Prostate gland (tissue), 2 donors: Measurements from ENCODE around the gene MIA. TPM values are rescaled to one million over a fixed set of nuclear protein-coding genes. Genes with fewer than 3 reads are reported as not detected.

Source experiments
- DNase-seq: peaks from one replicate; pipeline ENCODE4 v3.0.0-alpha.2; 2019; ENCODE audit warnings: low spot score
- H3K27ac ChIP-seq, 2 donors: fragments of 200-600 bp; sonication (generic); 2 replicates each; pipeline ENCODE4 v1.5.1; 2017 to 2019
- H3K27me3 ChIP-seq: fragments of 200-600 bp; sonication (generic); replicated peaks from 2 replicates; pipeline ENCODE4 v1.5.1; 2019; ENCODE audit not compliant: insufficient read depth
- H3K36me3 ChIP-seq, 2 donors: fragments of 200-600 bp; sonication (generic); 1 replicate in 1 of 2; 2 replicates in 1 of 2; pipeline versions ENCODE4 v1.5.1 to v1.8.1; 2017 to 2019
- H3K4me1 ChIP-seq: fragments of 200-600 bp; sonication (generic); replicated peaks from 2 replicates; pipeline ENCODE4 v1.5.1; 2019
- H3K4me3 ChIP-seq, 2 donors: fragments of 200-600 bp; sonication (generic); 2 replicates each; pipeline ENCODE4 v1.5.1; 2017 to 2019
- H3K9me3 ChIP-seq: fragments of 200-600 bp; sonication (generic); 2 replicates; pipeline ENCODE4 v1.5.1; 2017
- POLR2A ChIP-seq: fragments of 450-650 bp; IDR thresholded peaks from one replicate; pipeline ENCODE4 v1.6.1; 2016; ENCODE audit warnings: antibody characterized with exemption, mild to moderate bottlenecking
- POLR2AphosphoS5 ChIP-seq: sonication (generic); formaldehyde crosslinking; IDR thresholded peaks from one replicate; pipeline ENCODE4 v1.6.1; 2017; ENCODE audit warnings: antibody characterized with exemption
- WGBS: methylation state at CpG from one replicate; pipeline ENCODE4 v1.1.5; 2018; 5-methylcytosine and 5-hydroxymethylcytosine counted together
- intact Hi-C: fragments of 100-400 bp; cut with DNase I; formaldehyde crosslinking; loops from one replicate; pipeline ENCODE4 v1.14.2; 2022
- total RNA-seq, 2 donors: library from RNA; depleted of rRNA; stranded (reverse); fragments of >200 nt; gene quantifications; one replicate each; pipeline ENCODE4 v1.1.0, GENCODE V29; 2016
- TF ChIP-seq, protein P1 (sequence below), 4 experiments: fragments of 200-600 bp in 2 of 4; fragments of 450-650 bp in 2 of 4; sonication (generic) in 2 of 4; IDR thresholded peaks; 1 replicate in 3 of 4; 2 replicates in 1 of 4; pipeline ENCODE4 v1.5.1; 2016 to 2019; ENCODE audit warnings: antibody characterized with exemption in 4 of 4, mild to moderate bottlenecking in 2 of 4, moderate library complexity in 2 of 4

The MIA gene
- total RNA-seq, 2 donors from 2014 or later, result 2.7 to 5.0 TPM

- 57% methylated on average over 12 of the region's 17 CpGs for WGBS
- Histone ChIP-seq H3K9me3 (no peaks in the 10 kb centered on the region), H3K27ac (no peak overlapping the region), H3K27me3 (no peaks in the 10 kb centered on the region), H3K36me3 (peaks cover 0 to 2% of the 10 kb centered on the region in 2 donors), H3K4me3 (no peak overlapping the region), H3K4me1 (no peaks in the 10 kb centered on the region)
- intact Hi-C loops, result no loop called here
- DNase-seq, result no peak
- no peak for TF ChIP-seq POLR2AphosphoS5
- TF ChIP-seq, protein P1, sequence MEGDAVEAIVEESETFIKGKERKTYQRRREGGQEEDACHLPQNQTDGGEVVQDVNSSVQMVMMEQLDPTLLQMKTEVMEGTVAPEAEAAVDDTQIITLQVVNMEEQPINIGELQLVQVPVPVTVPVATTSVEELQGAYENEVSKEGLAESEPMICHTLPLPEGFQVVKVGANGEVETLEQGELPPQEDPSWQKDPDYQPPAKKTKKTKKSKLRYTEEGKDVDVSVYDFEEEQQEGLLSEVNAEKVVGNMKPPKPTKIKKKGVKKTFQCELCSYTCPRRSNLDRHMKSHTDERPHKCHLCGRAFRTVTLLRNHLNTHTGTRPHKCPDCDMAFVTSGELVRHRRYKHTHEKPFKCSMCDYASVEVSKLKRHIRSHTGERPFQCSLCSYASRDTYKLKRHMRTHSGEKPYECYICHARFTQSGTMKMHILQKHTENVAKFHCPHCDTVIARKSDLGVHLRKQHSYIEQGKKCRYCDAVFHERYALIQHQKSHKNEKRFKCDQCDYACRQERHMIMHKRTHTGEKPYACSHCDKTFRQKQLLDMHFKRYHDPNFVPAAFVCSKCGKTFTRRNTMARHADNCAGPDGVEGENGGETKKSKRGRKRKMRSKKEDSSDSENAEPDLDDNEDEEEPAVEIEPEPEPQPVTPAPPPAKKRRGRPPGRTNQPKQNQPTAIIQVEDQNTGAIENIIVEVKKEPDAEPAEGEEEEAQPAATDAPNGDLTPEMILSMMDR (IDR thresholded peaks at IDR 0.05), result peak in 1 of 4 experiments; percentile 12
These were observed 30.5 kb upstream of the MIA start for GRCh38 chr19:40744554-40745401.

- no peak for TF ChIP-seq POLR2AphosphoS5
- TF ChIP-seq, protein P1 (IDR thresholded peaks at IDR 0.05), result no peak
- TF ChIP-seq POLR2A, result no peak
These were observed 29.9 kb upstream of the MIA start for GRCh38 chr19:40745402-40745780.

GRCh38 chr19:40747536-40747935 lies 27.8 kb upstream of the MIA start:
- Histone ChIP-seq H3K27ac (no peak overlapping the region), H3K36me3 (no peaks in the 10 kb centered on the region), H3K27me3 (no peaks in the 10 kb centered on the region), H3K9me3 (no peaks in the 10 kb centered on the region), H3K4me3 (no peak overlapping the region), H3K4me1 (no peaks in the 10 kb centered on the region)
- intact Hi-C loops, result no loop called here
- no peak for TF ChIP-seq POLR2A
- TF ChIP-seq, protein P1 (IDR thresholded peaks at IDR 0.05), result no peak
- TF ChIP-seq POLR2AphosphoS5, result no peak
- 97% methylated on average over 7 of the region's 7 CpGs for WGBS
- no peak for DNase-seq

More at GRCh38 chr19:40745402-40745780, 29.9 kb upstream of the MIA start:
- Histone ChIP-seq H3K27me3 (no peaks in the 10 kb centered on the region), H3K4me1 (no peaks in the 10 kb centered on the region), H3K36me3 (no peaks in the 10 kb centered on the region), H3K9me3 (no peaks in the 10 kb centered on the region), H3K4me3 (no peak overlapping the region), H3K27ac (no peak overlapping the region)
- no peak for DNase-seq
- intact Hi-C loops, result no loop called here
- WGBS, result 81% methylated on average over 7 of the region's 7 CpGs

DNA sequence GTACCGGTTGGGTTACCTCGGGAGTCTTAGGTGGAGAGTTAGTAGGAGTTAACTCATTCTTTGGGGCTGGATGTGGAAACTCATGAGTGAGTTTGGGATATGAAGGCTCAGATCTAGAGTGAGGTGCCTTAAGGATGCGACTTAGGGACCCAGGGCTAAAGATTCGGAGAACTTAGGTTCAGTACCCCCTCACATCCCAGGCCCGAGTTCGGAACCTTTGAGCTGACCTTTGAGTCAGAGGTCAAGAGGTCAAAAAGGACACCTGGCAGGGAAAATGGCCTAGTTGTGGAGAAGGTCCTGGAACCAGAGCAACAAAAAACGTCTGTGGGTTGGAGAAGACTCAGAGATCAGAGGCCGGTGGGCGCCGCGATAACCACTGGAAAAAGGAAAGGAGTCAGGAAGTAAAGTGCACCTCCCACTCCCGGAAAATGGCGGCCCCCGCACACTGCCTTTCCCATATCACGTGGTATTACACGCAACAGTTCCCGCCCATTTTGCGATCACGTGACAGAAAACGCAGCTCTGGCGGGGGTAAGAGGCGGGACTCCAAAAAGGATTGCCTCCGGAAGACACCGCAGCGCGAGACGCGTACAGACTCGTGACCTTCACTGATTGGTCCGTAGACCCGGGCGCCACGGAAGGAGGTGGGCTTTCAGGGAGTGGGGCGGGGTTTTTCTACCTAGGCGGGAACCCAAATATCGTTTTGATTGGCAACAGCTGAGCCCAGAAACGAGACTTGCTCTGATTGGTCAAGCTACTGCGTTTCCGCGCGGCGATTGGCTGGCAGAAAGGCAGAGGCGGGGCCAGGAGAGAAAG lies 25.1 kb upstream of the MIA start, which contains the start of gene ACTMAP:
Gene ACTMAP (minus strand): TSS at position 420 of the 816 bp plus-strand sequence. CDS start 674 bp downstream, outside the sequence.
- H3K9me3 ChIP-seq, result no peaks in the 10 kb centered on the region
- peak; percentile 100 for DNase-seq
- H3K27ac ChIP-seq, result peak within 1 kb of the TSS; percentile 94 to 98
- H3K4me1 ChIP-seq, result peaks cover 9% of the 10 kb centered on the region
- no peaks in the 10 kb centered on the region for H3K27me3 ChIP-seq
- WGBS, result 0% methylated on average over 43 of the region's 43 CpGs
- TF ChIP-seq POLR2A (peak; percentile 90), POLR2AphosphoS5 (peak; percentile 99)
- TF ChIP-seq, protein P1 (IDR thresholded peaks at IDR 0.05), result peak in 1 of 4 experiments; percentile 37
- intact Hi-C loops, result loop anchor here (1.0 to 2.0 kb wide), 2 partner anchors 30 to 59 kb away; partner anchors contain the start of gene NUMBL
- no peaks in the 10 kb centered on the region for H3K36me3 ChIP-seq
- H3K4me3 ChIP-seq, result peak within 1 kb of the TSS; percentile 71 to 80
